Measurements from ENCODE around the gene GTPBP3. TPM values are rescaled to one million over a fixed set of nuclear protein-coding genes. Genes with fewer than 3 reads are reported as not detected.
A peak's percentile ranks its signal among the peaks of the same experiment; 100 is the strongest.

The GTPBP3 gene
- total and polyA plus RNA-seq, 9 of the 15 experiments (the other 6 are each of a cell fraction or from before 2014, with no cell fraction given), result 4.9 to 124 (median 22.6) TPM

DNA sequence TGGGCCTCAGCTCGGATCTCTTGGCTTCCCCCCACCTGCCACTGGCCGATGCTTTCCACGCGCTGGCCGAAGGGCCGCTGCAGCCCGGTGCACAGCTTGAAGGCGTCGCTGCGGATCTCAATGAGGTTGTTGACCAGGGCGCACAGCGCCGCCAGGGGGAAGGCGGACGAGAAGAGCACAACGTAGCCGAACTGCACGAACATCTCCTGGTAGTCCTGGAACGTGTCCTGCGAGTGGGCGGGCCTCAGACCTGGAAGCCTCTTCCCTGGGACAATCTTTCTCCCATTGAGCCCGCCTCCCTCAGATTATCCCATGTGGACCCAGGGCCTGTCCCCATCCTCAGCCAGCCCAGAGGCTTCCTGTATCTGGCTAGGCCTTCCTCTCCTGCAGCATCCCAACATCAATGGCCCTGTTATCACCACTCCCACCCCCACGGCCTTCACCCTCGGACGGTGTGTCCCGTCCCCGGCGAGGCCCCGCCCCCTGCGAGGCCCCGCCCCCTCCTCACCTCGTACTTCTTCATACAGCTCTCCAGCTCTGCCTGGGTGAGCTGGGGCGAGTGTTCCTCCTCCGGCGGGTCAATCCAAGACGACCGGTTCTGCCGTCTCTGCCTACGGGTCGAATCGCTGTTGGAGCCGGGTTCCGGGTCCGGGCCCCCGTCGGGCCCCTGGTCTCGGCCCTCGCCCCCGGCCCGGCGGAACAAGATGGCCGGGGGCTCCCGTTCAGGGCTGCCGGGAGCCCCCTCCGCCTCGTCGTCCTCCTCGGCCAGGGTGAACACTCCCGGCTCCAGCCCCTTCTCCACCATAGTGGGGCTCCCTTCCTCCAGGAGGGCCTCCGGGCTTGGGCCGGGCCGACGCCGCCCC, 9.5 kb upstream of the GTPBP3 start (continued):
- TF ChIP-seq POLR2G (IDR thresholded peaks at IDR 0.05; ENCODE audit: low read depth, low read length), result peak; percentile 72
- TF ChIP-seq RCOR1 (IDR thresholded peaks at IDR 0.05; ENCODE audit: borderline replicate concordance in 1 of 2, low read depth in 2 of 2, low read length in 2 of 2), result peak in 1 of 2 experiments; percentile 35; a peak in 1 of 4 replicates
- TF ChIP-seq, protein P1, sequence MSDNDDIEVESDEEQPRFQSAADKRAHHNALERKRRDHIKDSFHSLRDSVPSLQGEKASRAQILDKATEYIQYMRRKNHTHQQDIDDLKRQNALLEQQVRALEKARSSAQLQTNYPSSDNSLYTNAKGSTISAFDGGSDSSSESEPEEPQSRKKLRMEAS (CRISPR knock-in tag; IDR thresholded peaks at IDR 0.05), result peak; percentile 54; the same call in 1 of the 2 replicates
- no peak for TF ChIP-seq EP300 (IDR thresholded peaks at IDR 0.05; ENCODE audit: low read length)
- TF ChIP-seq GATAD2B (IDR thresholded peaks at IDR 0.05; ENCODE audit: borderline replicate concordance), result no peak
- TF ChIP-seq, protein P2, sequence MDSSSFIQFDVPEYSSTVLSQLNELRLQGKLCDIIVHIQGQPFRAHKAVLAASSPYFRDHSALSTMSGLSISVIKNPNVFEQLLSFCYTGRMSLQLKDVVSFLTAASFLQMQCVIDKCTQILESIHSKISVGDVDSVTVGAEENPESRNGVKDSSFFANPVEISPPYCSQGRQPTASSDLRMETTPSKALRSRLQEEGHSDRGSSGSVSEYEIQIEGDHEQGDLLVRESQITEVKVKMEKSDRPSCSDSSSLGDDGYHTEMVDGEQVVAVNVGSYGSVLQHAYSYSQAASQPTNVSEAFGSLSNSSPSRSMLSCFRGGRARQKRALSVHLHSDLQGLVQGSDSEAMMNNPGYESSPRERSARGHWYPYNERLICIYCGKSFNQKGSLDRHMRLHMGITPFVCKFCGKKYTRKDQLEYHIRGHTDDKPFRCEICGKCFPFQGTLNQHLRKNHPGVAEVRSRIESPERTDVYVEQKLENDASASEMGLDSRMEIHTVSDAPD (CRISPR knock-in tag; IDR thresholded peaks at IDR 0.05), result no peak
- no peak for TF ChIP-seq TBP (optimal IDR thresholded peaks at IDR 0.05; ENCODE audit: low read depth, low read length)
- no peak for TF ChIP-seq EHMT2 (IDR thresholded peaks at IDR 0.05)
